Esophagus mucosa (tissue), 1 donor: ENCODE data around the gene PLEKHG3. TPM values are rescaled to one million over a fixed set of nuclear protein-coding genes. Genes with fewer than 3 reads are reported as not detected.

ENCODE experiments used
- ATAC-seq: fragments of 200-7000 bp; cut with Tn5 transposase; one replicate; pipeline ENCODE4 v1.9.1; 2020
- total RNA-seq: library from RNA; stranded (reverse); gene quantifications from one replicate; pipeline ENCODE4 v1.2.4, GENCODE V29; 2023
- donor health status: DM: yes; HTN: yes; CAD: no.

Gene PLEKHG3
- total RNA-seq, 1 donor from 2014 or later = 62.9 TPM

- ATAC-seq = no peak
These were observed 86.3 kb downstream of the PLEKHG3 start for GRCh38 chr14:64790478-64790877.

GRCh38 chr14:64792231-64792630 lies 88.0 kb downstream of the PLEKHG3 start:
- ATAC-seq = no peak

DNA sequence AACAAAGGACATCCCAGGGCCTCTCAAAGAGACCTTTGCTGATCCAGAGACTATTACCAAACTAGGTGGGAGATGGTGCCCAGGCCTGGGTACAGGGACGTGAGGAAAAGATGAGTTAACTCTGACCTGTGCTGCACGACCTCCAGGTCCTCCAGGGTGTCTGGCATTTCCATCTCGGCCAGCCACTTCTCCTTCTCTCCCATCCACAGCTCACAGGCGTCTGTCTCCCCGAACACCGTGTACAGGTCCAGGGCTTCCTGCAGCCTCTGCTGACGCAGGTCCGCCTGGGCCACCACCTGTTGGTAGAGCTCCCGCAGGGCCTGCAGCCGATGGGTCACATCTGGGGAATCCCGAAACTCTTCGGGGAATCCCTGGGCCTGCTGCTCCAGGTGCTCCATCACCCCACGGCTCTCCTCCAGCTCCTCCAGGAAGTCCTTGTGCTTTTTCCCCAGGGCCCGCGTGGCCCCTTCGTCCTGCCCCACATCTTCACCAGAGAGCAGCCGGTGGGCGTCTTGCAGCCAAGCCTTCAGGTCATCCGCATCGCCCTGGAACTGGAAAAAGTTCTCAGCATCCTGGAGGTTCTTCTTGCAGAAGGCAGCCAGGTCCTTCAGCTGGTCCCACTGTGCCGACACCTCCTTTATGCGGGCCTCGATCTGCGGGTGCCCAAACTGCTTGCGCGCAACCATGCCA lies 88.8 kb downstream of the PLEKHG3 start:
- no peak for ATAC-seq

GRCh38 chr14:64795211-64795610 lies 91.0 kb downstream of the PLEKHG3 start:
- ATAC-seq = no peak

- no peak for ATAC-seq
These were observed 91.7 kb downstream of the PLEKHG3 start for GRCh38 chr14:64795921-64796320.

- ATAC-seq = no peak
These were observed 92.1 kb downstream of the PLEKHG3 start for GRCh38 chr14:64796369-64796768.

DNA sequence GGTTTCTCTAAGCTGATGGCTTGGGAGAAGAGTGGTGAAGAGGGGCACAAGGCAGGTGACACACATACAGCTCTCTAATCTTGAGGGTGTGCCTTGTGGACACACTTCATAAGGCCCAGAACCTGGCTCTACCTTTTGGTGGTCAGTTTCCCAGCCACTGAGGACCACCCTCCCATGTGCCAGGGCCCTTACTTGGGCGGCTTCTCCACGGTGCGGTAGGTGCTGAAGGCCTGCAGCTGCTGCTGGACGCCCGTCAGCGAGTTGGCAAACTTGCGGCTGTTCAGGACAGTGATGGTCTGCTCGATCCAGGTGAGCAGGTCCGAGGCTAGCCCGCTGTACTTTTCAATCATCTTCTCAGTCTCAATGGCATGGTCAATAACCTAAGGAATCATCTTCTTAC lies 95.3 kb downstream of the PLEKHG3 start:
- no peak for ATAC-seq

Other genes starting within 250 kb of the PLEKHG3 start
- 0.16 TPM for gene AKAP5, start 238.9 kb upstream of the PLEKHG3 start, total RNA-seq
- gene ZBTB25, start 200.6 kb upstream of the PLEKHG3 start, total RNA-seq = 5.9 TPM
- 16.5 TPM for gene ZBTB1, start 199.7 kb upstream of the PLEKHG3 start, total RNA-seq
- gene HSPA2, start 163.7 kb upstream of the PLEKHG3 start, total RNA-seq = 14.0 TPM
- gene PPP1R36, start 154.5 kb upstream of the PLEKHG3 start, total RNA-seq = 0.20 TPM
- 0.08 TPM for gene SPTB, start 175.5 kb downstream of the PLEKHG3 start, total RNA-seq
- gene CHURC1, start 210.0 kb downstream of the PLEKHG3 start, total RNA-seq = 38.6 TPM
- 68.1 TPM for gene GPX2, start 238.3 kb downstream of the PLEKHG3 start, total RNA-seq